GM18511 (cell line): Measurements from ENCODE around the gene LDB3.
A peak's percentile ranks its signal among the peaks of the same experiment; 100 is the strongest.

Source experiments
- ATAC-seq: cut with Tn5 transposase; IDR thresholded peaks from one replicate; pipeline ENCODE4 v1.9.1; 2021; ENCODE audit warnings: mild to moderate bottlenecking, moderate library complexity; ENCODE audit not compliant: unreplicated experiment

The LDB3 gene

DNA sequence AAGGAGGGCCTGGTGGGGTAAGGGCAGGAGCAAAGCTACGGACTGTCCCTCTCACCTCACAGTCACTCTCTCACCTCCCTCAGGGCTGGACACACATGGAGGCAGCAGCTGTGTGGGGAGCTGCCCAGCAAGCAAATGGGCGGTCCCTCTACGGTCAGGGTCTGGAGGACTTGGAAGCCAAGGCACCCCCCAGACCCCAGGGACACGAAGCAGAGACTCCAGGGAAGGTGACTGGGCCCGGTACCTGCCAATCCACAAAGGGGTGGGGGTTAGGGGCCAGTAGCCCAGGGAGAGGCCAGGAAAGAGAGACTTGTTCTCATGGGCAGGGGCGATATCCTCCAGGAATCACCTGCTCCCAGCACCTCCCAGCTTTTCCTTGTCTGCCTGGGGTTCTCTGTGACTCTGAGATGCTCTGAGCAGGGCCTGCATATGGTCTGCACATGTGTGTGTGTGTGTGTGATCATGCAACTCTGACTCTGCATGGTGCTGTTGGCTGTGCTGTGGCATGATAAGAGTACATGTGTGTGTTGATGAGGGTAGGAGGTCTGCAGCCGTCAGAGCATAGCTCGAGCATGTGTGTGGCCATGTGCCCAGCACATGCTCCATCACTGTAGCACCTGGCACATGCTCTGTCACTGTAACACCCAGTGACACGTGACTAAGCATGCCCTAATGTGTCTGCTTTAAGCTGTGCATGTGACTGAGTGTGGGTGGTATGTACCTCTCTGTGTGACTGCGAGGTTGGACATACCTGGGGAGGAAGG is 4.6 kb upstream of the LDB3 start:
- ATAC-seq: no peak

DNA sequence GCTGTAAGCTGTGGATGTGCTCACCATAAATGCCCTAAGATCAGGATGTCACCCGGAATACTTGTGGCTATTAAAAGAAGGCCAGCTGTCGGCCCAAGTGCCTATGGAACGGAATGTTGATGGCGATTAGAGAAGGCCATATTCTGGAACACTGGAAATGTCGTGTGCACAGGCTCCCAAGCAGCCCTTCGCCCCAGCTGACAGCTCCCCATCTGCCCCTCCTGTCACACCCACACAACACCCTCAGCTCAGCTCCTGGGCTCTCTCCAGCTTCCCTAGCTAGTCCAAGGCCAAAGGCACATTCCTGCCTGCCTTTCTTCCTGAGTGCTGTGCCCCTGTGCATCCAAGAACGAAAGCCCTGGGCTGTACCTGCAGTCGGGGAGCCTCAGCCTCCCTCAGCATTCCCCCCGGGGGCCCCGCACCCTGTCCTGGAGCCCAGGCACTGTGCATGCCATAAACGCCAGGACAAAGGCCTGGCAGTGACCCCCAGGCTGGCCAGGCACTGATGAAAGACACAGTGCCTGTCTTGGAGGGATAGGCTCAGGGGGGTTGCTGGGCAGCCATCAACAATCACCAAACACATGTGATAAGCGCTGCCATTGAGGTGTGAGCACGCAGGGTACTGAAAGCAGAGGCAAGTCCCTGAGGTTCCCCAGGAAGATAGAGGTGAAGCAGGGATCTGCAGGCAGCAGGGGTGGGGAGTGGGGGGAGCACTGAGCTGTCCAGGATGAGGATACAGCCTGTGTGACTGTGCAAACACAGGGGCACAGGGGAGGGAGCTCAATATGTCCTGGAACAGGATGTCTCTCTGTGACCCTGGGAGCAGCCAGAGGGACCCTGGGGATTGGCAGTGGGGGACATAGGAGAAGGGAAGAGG is 3.7 kb upstream of the LDB3 start:
- ATAC-seq: no peak

DNA sequence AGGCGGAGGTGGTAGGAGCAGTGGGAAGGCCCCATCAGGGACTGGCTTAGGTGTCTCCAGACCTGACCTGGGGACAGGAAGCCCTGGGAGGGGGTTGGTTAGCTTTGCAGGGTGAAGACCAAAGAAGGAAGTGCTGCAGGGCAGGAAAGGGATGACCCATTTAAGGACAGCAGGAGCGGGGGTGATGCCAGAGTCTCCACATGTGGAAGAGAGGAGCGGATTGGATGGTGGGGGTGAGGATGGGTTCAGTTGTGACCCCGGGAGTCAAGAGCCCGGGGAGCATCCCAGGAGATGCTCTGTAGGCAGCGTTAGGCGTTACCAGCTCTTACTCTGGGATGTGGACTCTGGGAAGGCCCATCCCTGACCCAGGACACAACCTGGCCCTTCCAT is 3.1 kb upstream of the LDB3 start:
- ATAC-seq: no peak

DNA sequence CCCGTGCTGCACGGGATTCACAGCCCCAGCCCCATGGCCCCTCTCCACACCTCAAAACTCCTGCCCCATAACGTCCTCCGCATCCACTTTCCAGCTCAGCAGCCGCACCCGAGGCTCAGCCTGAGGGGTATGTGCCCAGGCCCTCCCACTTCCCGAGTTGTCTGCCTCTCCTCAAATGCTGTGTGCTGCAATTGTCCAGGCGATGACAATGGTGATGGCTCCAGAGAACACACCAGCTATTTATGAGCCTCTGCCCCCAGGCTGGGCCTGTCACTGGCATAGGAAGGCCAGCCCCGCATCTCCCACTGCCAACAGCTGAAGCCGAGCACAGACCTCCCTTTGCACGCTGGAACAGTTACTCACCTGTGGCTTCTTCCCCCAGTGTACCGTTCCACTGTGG is 2.4 kb upstream of the LDB3 start:
- ATAC-seq: no peak

DNA sequence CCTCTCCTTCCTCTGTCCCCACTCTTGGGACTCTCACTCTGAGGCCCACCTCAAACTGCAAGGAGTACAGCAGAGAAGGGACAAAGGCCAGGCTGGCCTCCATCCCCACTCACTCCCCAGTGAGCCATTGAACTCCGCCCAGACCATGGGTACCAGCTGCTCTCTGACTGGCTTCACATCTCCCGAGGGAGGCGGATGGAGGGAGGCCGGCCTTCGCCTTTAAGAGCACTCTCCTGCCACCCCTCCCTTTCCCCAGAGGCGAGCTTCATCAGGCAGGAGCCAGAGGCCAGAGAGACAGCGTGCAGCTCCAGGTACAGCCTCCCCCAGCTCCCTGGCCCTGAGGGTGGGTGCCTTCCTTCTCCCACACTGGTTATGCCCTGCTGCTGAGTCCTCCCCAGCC is 1.8 kb upstream of the LDB3 start:
- ATAC-seq: no peak

DNA sequence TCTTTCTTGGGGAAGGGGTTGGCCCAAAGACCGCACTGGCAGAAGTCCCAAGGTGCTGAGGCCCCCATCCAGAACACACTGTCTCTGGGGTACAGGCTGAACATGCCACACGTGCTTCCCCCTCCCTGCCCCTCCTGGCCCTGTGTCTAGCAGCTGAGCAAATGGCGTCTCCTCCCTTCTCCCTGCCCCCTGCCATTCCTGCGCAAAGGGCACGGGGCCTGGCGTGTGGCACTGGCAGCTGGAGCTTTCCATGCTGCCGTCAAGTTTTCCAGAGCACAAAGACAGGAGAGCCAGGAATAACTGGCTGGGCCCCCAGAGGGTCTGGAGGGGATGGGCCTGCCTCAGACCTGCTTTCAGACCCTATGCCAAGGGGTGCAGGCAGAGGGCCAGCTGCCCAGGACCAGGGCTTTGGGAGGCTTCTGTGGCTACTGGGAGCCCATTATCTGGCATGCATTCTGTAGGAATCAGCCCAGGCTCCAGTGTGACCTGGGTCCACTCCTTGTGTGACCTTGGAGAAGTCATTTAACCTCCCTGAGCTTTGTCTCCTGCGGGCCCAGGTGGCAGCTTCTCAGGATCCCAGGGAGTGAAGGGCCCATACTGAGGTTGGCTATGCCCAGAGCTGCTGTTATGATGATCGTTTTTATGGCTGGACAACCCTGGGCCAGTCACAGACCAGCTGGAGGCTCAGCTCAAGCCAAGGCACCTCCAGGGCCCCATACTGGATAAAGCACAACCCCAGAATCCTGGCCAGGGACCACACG is 710 bp upstream of the LDB3 start:
- ATAC-seq: no peak

DNA sequence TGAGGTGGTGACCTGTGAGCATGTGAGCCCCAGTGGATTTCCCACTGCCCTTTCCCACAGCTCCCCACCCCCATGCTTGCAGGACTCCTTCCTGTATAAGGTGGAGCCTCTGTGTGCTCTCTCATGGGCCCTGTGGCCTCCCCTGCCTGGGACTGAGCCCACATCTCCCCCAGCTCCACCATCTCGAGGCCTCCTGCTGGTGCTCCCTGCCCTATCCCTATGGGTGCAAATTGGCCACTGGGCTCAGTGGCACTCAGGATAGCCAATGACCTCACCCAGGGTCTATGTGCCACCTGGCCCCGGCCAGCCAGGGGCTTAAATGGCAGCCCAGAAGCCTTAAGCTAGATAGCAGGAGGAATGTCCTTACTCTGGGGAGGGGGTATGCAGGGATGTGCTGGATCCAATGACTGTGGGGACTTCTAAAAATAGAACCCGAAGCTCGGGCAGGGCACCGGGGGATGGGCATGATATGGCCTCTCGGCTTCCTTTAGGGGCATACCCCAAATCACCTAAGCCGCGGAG is 2.0 kb downstream of the LDB3 start:
- ATAC-seq: no peak

DNA sequence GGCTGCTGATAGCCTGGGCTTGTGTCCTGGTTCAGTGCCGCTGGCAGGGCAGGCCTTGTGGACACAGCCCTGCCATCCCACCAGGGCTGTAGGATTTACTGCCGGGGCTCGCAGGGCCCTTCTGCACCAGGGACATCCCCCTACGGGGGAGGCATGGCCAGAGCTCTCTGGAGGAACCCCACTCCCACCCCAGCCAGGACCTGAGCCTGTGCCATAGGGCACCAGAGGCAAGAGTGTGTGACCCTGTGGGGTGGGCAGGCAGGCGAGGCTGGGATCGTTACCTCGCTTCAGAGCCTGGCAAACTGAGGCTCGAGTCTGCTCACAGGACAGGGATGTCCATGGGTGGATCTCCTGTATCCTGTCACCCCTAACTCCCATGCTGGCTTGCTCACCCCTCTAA is 2.6 kb downstream of the LDB3 start:
- no peak for ATAC-seq

DNA sequence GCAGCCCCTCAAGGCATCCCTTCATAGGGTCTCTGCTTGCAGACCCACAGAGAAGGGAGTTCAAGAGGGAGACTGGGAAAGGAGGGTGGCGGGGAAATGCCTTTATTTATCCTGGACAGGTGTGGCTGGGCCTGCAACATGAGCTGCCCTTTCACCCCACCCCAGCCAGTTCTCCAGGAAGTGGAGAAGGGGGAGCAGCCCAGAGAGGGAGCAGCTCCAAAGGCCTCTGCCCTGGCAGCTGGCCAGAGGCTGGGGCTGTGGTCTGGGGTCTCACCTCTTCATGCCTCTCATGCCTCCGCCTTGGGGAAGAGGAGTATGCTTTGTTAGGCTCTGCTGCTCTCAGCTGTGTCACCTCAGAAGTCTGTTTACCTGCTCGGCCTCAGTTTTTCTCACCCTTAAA is 3.1 kb downstream of the LDB3 start:
- no peak for ATAC-seq

DNA sequence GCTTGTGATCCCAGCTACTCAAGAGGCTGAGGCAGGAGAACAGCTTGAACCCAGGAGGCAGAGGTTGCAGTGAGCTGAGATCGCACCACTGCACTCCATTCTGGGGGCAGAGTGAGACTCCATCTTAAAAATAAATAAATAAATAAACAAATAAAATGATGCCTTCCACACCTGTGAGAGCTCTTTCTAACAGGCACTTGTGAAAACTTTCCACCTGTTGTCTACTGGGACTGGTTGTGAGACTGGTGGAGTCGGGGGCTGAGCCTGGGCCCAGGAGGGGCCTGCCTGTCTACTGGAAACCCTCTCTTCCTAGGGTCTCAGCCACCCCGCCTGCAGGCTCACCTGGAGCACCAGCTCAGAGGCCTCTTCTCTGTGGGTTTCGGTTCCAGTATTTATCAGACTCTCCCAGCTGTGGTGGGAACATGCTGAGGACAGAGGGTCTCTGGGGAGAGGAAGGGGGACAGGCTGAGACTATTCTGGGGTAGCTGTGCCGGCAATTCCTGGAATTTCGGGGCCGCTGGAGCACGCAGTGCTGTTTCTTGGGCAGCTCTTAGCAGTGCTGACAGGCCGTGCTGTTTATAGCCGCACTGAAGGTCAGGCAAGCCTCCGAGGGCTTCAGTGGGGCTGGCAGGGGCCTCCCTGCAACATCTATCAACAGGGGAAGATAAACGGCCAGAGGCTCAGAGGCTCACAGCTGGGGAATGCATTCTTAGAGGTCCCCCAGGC is 3.8 kb downstream of the LDB3 start:
- ATAC-seq: no peak

DNA sequence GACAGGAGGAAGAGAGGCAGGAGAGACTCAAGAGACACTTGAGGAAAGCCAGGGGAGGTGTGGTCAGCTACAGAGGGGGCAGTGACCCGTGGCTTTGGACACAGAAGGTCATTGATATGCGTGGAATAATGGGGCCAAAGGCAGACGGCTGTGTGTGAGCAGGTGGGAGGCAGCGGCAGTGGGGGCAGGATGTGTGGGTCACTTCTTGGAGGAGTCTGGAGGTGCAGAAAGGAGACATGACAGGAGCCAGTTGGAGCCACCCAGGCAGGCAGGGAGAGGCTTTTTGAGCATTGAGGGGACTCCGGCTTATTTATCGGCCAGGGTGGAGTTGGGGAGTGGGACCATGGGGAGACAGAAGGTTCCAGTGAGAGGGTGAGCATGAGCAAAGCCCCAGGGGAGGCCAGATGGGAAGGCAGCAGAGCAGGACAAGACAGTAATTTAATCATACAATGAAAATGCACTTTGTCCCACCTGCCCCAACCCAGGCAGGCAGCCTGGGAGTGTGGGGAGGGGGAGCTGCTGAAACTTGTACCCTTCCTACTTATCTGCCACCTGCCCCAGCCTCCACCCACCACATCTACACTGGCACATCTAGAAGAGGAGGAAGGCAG is 5.0 kb downstream of the LDB3 start:
- no peak for ATAC-seq

DNA sequence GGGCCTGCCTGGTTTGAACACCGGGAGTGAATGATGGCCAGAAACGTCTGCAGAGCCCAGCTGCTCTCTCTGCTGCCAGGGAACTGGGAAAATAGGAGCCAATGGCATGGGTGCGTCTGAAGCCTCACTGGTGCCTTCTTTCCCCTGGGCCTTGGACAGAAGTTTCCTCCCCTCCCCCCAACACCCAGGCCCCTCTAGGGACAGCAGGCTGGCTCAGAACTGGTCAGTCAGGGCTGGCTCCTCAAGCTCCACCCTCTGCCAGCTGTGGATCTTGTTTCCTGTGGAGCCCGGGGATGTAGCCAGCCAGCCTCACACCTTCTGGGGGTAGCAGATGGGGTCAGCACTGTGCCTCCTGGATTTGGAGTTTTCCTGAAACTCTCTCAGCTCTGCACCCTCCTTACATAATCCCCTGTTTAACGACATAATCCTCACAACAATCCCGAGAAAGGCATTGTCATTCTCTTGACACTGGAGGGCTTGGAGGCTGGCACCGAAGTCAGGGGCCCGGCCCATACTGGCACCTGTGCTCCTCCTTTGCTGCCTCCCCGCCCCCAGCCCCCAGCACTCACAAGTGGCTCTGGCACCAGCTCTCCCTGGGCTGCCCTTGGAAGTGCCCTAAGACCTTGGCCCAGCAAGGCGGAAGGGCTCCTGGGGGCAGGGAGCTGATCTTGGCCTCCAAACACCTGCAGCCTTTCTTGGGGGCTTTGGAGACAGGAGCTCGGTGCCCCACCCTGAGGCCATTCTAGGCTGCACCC is 5.7 kb downstream of the LDB3 start:
- no peak for ATAC-seq

DNA sequence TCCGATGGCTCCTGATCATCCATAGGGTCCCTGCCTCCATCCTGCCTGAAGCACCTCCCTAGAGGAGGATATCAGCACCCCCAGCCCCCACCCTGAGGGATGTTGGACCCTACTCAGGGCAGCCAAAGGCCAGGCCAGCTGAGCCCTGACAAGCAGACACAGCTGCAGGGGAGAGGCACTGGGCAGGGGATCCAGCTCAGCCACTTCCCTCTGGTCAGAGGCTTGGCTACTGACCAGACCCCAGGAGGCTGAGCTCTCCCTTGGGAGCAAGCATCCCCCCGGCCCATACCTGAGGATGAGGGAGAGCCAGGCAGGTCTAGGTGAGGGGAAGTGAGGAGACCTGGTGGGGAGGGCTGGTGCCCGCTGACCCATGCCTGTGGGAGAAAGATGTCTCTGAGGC is 6.6 kb downstream of the LDB3 start:
- no peak for ATAC-seq

DNA sequence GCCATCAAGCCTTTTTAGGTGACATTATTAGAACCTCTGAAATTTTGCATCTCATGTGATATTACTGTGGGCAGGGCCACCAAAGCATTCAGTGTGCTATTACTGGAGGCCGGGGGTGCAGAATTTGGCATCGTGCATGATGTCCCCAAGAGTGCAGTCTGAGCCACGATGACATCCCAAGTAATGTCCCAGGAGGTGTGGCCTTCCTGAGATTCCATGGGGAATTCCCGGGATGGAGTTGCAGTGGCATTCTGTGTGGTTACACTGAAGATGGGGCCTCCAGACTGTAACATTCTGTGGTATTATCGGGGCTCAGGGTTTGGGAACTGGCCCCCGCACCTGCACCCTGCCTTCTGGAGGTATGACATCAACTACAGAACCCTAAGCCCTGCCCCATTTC is 9.1 kb downstream of the LDB3 start:
- ATAC-seq: no peak

DNA sequence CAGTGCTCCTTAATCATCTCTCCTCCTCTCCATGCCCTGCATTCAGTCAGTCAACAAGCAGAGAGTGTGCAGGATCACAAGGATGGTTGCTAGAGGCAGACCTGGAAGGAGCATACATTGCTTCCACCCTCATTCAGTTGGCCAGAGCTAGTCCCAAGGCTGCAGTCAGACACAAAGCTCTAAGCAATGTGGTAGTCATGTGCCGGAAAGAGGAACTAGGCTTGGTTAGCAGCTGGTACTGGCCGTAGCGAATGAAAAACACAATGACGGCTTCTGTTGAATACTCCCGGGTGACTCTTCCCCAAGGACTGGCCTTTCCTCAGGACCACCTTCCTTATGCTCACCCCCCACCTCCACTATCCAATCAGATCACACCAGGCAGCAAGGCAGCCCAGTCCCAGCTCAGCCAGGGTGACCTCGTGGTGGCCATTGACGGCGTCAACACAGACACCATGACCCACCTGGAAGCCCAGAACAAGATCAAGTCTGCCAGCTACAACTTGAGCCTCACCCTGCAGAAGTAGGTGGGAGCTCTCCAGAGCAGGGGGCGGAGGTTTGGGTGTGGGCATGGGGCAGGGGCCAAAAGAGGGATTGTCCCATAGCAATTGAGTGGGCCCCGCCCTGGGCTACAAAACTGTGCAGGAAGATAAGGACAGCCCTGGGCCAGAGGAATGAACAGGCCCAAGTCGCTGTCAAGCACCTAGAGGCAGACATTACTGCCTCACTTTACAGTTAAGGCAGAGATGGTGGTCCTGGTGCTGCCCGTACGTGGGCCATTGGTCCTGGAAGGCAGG is 10.9 kb downstream of the LDB3 start:
- peak; percentile 78 for ATAC-seq

DNA sequence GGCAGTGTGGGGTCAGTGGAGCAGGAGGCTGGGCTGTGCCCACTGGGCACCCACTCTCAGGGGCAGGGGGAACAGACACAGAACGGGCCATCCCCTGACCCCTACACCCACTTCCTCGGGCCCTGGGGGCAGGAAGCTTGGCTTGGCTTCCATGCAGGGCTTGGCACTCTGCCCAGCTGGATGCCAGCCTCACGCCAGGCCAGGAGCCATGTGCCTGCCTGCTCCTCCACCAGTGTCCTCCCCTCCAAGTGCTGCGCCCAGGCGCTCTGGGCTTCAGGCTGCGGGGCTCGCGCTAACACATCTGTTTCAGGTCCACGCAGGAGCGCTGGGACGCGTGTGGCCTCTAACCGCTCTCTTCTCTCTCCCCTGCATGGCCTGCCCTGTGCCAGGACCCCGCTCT is 12.7 kb downstream of the LDB3 start:
- ATAC-seq: no peak

DNA sequence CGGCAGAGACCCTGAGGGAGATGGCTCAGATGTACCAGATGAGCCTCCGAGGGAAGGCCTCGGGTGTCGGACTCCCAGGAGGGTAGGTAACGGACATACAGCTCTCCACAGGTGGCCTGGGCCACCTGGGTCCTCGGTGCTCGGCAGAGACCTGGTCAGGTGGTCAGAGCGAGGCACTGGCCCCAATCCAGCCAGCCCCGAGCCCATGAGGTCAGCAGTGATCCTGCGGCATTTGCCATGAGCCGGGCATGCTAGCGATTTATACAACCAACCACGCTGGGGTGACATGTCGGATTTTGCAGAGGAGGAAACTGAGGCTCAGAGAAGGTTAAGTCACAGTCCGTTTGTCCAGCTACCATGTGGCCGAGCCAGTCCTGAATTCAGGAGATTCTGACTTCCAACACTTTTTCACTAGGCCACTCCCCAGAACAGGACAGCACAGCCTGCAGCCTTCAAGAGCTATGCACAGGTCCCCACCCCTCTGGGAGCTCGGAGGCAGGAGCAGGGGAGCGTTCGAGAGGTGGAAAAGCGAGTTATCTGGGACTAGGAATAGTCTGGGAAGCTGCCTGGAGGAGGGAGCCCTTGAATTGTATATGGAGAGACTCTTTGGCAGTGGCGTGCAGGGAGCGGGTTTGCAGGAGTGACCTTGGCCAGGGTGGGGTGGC is 13.5 kb downstream of the LDB3 start:
- ATAC-seq: no peak

DNA sequence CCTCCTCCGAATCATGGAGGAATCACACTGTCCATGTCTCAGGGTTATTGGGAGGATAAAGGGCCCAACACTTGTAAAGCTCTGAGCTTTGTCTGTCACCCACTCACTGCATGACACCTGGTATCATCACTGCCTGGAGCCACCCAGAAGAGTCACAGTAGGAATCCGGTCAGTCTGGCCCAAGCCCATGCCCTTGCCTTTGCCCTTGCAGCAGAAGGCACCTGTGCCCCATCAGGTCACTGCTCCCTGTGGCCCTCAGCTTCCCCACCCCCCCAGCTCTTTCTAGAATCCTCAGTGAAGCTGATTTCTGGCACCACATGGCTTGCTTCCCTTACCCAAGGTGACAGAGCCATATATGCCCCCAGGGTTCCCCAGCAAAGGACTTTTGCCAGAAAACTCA is 14.4 kb downstream of the LDB3 start:
- ATAC-seq: no peak
